ENCODE measurements around the gene GPR15.
"Not testable (repeated sequence)": the region's sequence is repeated elsewhere in the genome, so short reads cannot be mapped to it uniquely, and the experiment has no call there.

The GPR15 gene

GRCh38 chr3:98558100-98558827, 26.5 kb downstream of the GPR15 start:
- no peak for DNase-seq (ENCODE audit: low read depth)

GRCh38 chr3:98559769-98560168, 28.0 kb downstream of the GPR15 start:
- not testable (repeated sequence) for DNase-seq (ENCODE audit: low read depth)

- no peak for DNase-seq (ENCODE audit: low read depth)
Observed at GRCh38 chr3:98560911-98561310, 29.1 kb downstream of the GPR15 start.

- no peak for DNase-seq (ENCODE audit: low read depth)
Observed at GRCh38 chr3:98561727-98562521, 30.1 kb downstream of the GPR15 start.

GRCh38 chr3:98563661-98564281, 32.0 kb downstream of the GPR15 start:
- no peak for DNase-seq (ENCODE audit: low read depth)

GRCh38 chr3:98564282-98565005, 32.7 kb downstream of the GPR15 start:
- DNase-seq (ENCODE audit: low read depth), result no peak

- no peak for DNase-seq (ENCODE audit: low read depth)
Observed at GRCh38 chr3:98565237-98565643, 33.5 kb downstream of the GPR15 start.

GRCh38 chr3:98565843-98566242, 34.1 kb downstream of the GPR15 start:
- no peak for DNase-seq (ENCODE audit: low read depth)

GRCh38 chr3:98567666-98568270, 36.0 kb downstream of the GPR15 start:
- DNase-seq (ENCODE audit: low read depth), result no peak

- DNase-seq (ENCODE audit: low read depth), result no peak
Observed at GRCh38 chr3:98568402-98568801, 36.6 kb downstream of the GPR15 start.

GRCh38 chr3:98573181-98573728, 41.5 kb downstream of the GPR15 start:
- DNase-seq (ENCODE audit: low read depth), result no peak

GRCh38 chr3:98574132-98574531, 42.4 kb downstream of the GPR15 start:
- DNase-seq (ENCODE audit: low read depth), result no peak

GRCh38 chr3:98577178-98577895, 45.6 kb downstream of the GPR15 start:
- no peak for DNase-seq (ENCODE audit: low read depth)

GRCh38 chr3:98580401-98581386, 48.9 kb downstream of the GPR15 start:
- no peak for DNase-seq (ENCODE audit: low read depth)

- DNase-seq (ENCODE audit: low read depth), result no peak
Observed at GRCh38 chr3:98581474-98581873, 49.7 kb downstream of the GPR15 start.

- no peak for DNase-seq (ENCODE audit: low read depth)
Observed at GRCh38 chr3:98582042-98582441, 50.3 kb downstream of the GPR15 start.

GRCh38 chr3:98583766-98584165, 52.0 kb downstream of the GPR15 start:
- DNase-seq (ENCODE audit: low read depth), result no peak
